ENCODE results near the gene SBK1. TPM values are rescaled to one million over a fixed set of nuclear protein-coding genes. Genes with fewer than 3 reads are reported as not detected.

SBK1 gene
- total RNA-seq, 4 donors from 2014 or later, result 1.8 to 6.4 (median 4.5) TPM

DNA sequence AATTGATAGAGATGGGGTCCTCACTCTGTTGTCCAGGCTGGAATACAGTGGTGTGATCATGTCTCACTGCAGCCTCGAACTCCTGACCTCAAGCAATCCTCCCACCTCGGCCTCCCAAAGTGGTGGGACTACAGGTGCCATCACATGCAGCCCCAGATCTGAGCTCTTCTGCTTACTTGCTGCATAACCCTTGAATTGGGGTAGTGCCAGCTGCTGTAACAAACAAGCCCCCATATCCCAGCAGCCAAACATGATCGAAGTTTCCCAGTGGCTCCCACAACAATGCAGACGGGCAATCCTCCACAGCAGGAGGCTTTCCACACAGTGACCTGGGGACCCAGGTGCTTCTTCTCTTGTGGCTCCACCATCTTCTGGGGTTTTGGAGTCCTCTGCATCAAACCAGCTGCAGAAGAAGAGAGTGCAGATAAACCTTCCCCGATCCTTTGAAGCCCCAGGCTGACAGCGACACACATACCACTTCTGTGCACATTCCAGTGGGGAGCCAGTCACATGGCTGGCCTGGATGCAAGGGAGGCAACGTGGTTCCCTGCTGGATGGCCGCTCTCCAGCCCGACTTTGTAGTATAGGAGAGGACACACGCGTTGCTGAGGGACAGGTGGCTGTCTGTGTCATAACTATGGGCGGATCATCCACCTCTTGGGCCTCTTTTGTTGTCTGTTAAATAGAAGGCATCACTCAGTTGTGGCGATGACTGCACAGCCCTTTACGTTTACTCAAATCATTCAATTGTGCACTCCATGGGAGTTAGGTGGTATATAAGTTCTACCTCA lies 16.7 kb downstream of the SBK1 start:
- ATAC-seq (peak; percentile 59 to 70), DNase-seq (peak in 1 of 2 donors; percentile 19)
- in situ Hi-C loops (cut with MboI; ENCODE audit: low sequenced_read_pairs in 4 of 4) (no loop called here), intact Hi-C loops (cut with DNase I; ENCODE audit: low total_unique reads) (no loop called here)
- Histone ChIP-seq H3K9me3 (no peaks in the 10 kb centered on the region), H3K4me1 (no peaks in the 10 kb centered on the region), H3K36me3 (no peaks in the 10 kb centered on the region), H3K27ac (no peak overlapping the region), H3K27me3 (no peaks in the 10 kb centered on the region), H3K4me3 (no peak overlapping the region)
- no peak for TF ChIP-seq POLR2A (IDR thresholded peaks at IDR 0.05)
- TF ChIP-seq, protein P1, sequence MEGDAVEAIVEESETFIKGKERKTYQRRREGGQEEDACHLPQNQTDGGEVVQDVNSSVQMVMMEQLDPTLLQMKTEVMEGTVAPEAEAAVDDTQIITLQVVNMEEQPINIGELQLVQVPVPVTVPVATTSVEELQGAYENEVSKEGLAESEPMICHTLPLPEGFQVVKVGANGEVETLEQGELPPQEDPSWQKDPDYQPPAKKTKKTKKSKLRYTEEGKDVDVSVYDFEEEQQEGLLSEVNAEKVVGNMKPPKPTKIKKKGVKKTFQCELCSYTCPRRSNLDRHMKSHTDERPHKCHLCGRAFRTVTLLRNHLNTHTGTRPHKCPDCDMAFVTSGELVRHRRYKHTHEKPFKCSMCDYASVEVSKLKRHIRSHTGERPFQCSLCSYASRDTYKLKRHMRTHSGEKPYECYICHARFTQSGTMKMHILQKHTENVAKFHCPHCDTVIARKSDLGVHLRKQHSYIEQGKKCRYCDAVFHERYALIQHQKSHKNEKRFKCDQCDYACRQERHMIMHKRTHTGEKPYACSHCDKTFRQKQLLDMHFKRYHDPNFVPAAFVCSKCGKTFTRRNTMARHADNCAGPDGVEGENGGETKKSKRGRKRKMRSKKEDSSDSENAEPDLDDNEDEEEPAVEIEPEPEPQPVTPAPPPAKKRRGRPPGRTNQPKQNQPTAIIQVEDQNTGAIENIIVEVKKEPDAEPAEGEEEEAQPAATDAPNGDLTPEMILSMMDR (IDR thresholded peaks at IDR 0.05 in 4 of 5, conservative IDR thresholded peaks at IDR 0.05 in 1 of 5), result no peak

DNA sequence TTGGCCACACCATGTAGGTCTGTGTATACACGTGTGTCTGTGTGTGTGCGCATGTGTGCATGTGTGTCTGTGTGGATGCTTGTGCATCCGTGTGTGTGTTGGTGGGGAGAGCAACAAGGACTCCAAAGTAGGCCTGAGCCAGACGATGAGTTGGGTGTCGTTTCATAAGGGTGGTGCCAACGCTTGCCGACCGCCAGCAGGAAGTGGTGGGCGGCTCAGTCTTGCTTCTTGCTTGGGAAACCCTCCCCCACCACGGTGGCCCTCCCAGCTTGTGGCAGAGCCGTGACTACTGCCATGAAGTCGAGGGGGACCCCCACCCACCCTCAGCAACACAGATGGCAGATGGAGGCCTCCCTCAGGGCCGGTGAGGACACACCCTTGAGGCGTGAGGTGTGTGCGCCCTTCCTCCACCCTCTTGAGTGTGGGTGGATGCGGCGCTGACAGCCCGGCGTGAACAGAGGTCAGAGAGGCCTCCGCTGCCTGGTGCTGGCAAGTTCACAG lies 17.5 kb downstream of the SBK1 start:
- DNase-seq (no peak), ATAC-seq (no peak)
- intact Hi-C loops (cut with DNase I; ENCODE audit: low total_unique reads) (no loop called here), in situ Hi-C loops (cut with MboI; ENCODE audit: low sequenced_read_pairs in 4 of 4) (no loop called here)
- TF ChIP-seq, protein P1 (IDR thresholded peaks at IDR 0.05 in 4 of 5, conservative IDR thresholded peaks at IDR 0.05 in 1 of 5), result no peak
- TF ChIP-seq POLR2A (IDR thresholded peaks at IDR 0.05), result no peak
- Histone ChIP-seq H3K9me3 (no peaks in the 10 kb centered on the region), H3K27ac (no peak overlapping the region), H3K4me3 (no peak overlapping the region), H3K4me1 (no peaks in the 10 kb centered on the region), H3K27me3 (no peaks in the 10 kb centered on the region), H3K36me3 (no peaks in the 10 kb centered on the region)

DNA sequence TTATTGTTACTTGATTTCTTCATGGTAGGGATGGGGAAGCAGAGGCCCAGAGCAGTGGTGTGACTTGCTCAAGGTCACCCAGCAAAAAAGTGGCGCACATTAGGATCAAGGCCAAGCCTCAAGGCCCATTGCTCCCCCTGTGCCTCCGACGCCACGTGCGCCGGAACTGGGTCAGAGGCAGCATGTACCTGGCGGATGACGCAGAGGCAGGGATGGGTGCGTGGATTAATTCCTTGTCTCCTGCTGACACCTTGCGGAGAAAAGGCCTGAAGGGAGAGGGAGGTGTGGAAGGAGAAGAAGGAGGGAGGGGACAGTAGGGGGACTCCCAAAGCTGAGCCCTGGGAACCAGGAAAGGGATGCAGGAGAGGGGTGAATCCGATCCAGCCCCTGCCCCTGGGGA lies 18.5 kb downstream of the SBK1 start:
- in situ Hi-C loops (cut with MboI; ENCODE audit: low sequenced_read_pairs in 4 of 4), result no loop called here
- H3K27ac ChIP-seq, result no peak overlapping the region
- intact Hi-C loops (cut with DNase I; ENCODE audit: low total_unique reads), result no loop called here

DNA sequence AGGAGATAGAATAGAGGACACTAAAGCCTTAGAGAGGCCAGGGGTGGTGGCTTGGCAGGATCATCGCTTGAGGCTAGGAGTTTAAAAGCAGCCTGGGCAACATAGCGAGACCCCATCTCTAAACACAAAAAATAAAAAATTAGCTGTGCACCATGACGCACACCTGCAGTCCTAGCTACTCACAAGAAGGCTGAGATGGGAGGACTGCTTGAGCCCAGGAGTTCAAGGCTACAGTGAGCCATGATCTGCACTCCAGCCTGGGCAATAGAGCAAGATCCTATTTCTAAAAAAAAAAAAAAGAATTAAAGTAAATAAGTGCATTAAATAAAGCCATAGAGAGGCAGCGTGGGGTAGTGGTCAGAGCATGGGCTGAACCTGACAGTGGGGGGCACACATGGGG lies 19.1 kb downstream of the SBK1 start:
- ATAC-seq, result no peak
- Histone ChIP-seq H3K4me1 (no peaks in the 10 kb centered on the region), H3K4me3 (no peak overlapping the region), H3K9me3 (no peaks in the 10 kb centered on the region), H3K36me3 (no peaks in the 10 kb centered on the region), H3K27ac (no peak overlapping the region), H3K27me3 (no peaks in the 10 kb centered on the region)
- in situ Hi-C loops (cut with MboI; ENCODE audit: low sequenced_read_pairs in 4 of 4) (no loop called here), intact Hi-C loops (cut with DNase I; ENCODE audit: low total_unique reads) (no loop called here)
- TF ChIP-seq, protein P1 (IDR thresholded peaks at IDR 0.05 in 4 of 5, conservative IDR thresholded peaks at IDR 0.05 in 1 of 5), result no peak
- TF ChIP-seq POLR2A (IDR thresholded peaks at IDR 0.05), result no peak
- no peak for DNase-seq

More for the DNA sequence above, 18.5 kb downstream of the SBK1 start:
- H3K4me1 ChIP-seq, result no peaks in the 10 kb centered on the region
- DNase-seq, result no peak
- H3K36me3 ChIP-seq, result no peaks in the 10 kb centered on the region
- H3K9me3 ChIP-seq, result no peaks in the 10 kb centered on the region
- TF ChIP-seq POLR2A (IDR thresholded peaks at IDR 0.05), result no peak
- TF ChIP-seq, protein P1 (IDR thresholded peaks at IDR 0.05 in 4 of 5, conservative IDR thresholded peaks at IDR 0.05 in 1 of 5), result no peak
- no peak overlapping the region for H3K4me3 ChIP-seq
- no peak for ATAC-seq
- H3K27me3 ChIP-seq, result no peaks in the 10 kb centered on the region
